Stimulated activated CD8-positive, alpha-beta memory T cell treated with anti-CD3 and anti-CD28 coated beads, Interleukin-12 subunit alpha, Interleukin-12 subunit beta, amount 100 ng/mL, for 4 hours (primary cell): ENCODE data around the gene STAT6.

ENCODE experiments used
- DNase-seq: peaks from one replicate; pipeline ENCODE4 v3.0.0-alpha.2; 2020; ENCODE audit warnings: low read depth

The STAT6 gene

DNA sequence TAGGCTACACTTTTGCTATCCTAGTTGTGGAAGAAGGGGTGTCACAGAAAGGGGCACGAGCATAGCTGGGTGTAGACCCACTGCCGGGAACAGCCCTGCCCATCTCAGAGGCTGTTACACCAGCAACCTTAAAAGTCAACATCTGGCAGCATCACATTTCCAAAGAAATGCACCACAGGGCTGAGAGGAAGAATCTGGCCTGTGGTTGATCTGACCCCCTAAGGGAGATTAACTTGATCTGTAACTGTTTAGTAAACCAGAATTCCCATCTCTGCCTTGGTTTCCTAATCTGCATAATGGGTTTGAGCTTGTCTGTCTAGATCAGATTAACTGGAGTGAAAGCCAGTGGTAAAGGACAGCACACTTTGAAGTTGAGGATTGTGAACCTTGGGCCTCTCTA, 34.9 kb upstream of the STAT6 start:
- DNase-seq, result no peak

DNA sequence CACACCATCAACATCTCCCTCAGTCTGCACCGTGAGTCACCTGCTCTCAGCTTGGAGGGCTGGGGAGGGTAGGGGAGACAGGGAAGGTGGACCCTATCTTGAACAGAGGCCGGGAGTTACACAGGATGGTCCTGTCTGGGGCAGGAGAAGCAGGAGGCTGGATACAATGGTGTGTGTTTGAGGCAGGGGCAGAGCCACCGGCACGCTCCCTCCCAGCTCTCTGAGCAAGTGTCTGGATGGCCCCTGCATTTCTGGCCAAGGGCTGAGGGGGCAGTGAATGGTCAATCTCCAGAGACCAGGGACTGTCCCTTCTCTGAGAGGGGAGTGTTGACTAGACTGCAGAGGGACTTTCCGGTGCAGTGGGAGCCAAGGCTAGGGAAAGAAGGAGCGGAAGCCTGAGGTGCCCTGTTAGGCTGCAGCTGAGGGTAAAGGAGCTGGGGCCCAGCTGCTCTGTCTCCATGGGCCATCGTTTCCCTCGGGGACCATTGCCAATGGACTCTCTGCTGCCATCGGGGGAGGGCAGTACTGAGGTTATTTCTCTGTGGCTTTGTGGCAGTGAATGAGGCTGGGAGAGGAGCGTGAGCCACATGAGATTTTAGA, 34.4 kb upstream of the STAT6 start:
- no peak for DNase-seq

DNA sequence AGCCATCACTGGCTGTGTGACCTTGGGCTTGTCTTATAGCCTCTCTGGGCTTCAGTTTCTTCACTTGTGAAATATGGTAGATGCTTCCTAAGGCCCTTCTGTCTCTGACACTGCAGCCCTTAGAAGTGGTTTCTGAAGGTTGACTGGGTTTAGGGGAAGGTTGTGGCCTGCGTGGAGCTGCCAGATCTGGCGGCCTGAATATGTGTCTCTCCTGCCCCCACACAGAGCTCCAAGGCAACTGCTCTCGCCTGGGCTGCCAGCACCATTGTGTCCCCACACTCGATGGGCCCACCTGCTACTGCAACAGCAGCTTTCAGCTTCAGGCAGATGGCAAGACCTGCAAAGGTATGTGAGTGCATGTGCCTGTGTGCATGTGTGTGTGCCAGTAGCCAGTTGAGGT, 32.3 kb upstream of the STAT6 start:
- no peak for DNase-seq

DNA sequence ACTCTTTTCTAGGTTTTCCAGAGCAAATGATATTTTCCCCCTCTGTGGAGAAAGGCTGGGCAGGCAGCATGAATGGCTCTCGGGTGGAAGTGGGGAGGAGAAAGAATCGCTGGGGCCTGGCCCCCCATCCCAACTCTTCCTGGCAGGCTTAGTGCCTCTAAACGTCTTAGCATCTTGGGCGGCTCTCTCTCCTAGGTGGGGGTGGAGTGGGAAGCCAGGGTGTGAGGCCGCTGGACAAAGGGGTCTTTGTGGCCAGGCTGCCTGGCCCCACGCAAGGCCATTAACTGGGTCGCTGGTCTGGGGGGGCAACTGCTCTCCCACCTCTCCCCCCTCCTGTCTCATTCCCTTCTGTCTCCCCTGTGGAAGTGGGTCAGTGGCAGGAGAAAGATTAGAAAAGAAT, 31.6 kb upstream of the STAT6 start:
- DNase-seq, result no peak

DNA sequence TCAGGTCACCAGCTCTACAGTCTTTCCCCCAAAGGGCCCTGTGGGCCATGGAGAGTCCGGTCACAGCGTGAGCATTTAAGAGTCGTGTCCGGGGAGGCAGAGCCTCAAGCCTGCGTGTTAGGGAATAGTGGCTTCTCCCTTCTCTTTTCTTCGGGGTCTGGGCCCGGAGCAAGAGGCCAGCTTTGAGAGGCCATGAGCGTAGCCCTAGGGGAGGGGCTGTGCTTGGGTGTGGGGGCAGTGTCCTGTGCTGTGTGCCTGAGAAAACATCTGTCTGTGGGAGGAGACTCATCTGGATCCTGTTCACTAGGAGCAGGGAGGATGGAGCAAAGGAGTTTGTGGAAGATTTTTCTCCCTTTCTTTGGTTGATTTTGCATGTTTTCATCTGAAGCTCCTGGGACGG, 31.0 kb upstream of the STAT6 start:
- no peak for DNase-seq

DNA sequence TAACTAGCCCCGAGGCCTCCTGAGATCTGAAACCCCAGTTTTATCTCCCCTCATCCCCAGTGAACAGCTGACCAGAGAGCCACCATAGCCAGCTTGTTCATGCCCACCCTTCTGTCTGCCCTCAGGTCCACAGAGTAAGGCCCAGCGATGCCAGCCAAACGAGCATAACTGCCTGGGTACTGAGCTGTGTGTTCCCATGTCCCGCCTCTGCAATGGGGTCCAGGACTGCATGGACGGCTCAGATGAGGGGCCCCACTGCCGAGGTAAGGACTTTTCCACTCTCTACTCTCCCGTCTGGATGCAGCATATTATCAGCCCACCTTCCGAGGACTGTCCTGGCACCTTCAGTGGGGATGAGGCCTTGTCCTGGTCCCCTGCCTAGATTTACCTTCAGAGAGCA, 30.1 kb upstream of the STAT6 start:
- DNase-seq, result no peak

DNA sequence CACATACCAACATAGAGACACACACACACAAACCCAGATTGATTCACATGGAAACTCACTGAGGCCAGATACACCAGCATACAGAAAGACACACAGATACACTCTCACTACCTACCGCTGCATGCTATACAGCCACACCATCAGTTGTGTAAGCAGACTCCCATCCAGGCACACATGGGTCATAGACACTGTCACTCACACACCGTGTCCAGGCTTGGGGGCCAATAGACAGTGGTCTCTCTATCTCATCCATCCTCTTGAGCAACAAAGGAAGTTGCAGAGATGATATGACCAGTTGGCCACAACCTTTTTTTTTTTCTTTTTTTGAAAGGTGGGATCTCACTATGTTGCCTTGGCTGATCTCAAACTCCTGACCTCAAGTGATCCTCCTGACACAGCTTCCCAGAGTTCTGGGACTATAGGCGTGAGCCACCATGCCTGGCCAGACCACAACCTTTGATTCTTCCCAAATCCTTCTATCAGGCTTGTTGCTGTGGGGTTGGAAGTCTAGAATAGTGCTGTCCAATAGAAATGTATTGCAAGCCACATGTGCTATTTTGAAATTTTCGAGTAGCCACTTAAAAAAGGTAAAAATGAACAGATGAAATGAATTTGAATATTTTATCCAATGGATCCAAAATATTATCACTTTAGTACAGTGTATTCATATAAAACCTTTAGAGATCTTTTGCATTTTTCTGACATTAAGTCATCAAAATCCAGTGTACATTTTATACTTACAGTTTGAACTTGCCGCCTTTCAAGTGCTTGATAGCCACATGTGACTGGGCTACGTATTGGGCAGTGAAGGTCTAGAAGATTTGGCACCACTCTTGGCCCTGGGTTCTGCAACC, 28.9 kb upstream of the STAT6 start:
- no peak for DNase-seq

DNA sequence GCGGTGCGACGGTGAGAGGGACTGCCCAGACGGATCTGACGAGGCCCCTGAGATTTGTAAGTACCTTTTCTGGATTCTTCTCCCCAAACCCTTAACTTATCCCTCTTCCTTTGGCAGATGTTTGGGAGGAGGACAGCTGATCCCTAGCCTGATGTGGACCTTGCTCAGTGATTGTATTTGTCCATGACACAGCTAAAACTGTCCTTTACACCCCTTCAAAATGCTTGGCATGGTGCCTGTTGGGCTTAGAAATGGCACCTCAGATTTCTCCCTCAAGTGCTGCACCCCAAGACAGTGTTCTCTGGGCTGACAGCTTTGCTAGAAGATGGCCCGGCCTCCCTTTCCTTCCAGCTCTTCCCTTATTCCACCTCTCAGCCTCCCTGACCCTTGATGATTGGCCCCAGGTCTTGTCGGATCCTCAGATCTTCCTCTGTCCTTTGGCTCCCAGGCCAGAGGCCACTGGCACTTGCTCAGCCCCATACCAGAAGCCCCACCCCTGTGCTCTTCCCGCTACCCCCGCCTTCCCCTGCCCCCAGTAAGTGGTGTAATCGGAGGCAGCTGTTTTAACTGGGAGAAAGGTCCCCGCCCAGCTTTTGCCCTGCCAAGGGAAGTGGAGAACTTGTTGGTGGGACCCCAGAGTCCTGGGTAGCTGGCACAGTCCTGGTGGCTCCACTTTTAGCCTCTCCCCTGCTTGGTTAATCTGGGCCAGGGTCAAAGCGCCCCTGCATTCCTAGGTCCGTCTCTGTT, 27.5 kb upstream of the STAT6 start:
- DNase-seq, result no peak

DNA sequence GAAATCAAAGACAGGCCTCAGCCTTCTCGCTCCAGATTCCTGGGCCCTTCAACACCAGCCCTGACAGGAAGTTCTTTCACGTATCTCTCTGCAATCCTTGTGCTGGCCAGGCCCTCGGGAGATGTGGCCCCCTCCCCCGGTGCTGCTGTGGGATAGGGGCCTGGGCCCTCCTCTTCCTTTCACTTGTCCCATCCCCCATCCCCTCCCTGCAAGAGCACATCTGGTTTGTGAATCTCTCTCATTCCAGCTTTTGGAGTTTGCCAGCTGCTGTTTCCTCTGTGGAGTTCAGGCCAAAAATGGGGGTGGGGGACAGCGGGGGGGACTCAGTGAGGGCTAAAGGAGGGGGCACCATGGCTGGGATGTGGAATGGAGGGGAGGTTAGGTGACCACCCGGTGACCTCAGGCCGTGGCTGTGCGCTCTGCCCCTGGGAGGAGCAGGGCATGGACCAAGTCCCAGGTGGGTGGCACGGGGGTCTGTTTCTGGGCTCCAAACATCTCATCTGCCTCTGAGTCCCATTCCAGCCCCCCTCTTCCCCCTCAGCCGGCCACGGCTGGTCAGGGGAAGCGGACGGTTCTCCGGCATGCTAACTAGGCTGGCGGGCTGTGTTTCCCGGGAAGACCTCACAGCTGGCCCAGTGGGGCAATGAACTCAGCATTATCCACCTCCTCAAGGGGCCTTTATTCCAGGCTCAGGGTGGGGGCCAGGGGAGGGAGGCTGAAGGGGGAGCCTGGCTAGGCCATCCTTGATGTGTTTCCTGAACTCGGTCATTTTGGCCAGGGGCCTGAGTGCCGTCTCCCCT, 24.6 kb upstream of the STAT6 start:
- DNase-seq, result no peak

DNA sequence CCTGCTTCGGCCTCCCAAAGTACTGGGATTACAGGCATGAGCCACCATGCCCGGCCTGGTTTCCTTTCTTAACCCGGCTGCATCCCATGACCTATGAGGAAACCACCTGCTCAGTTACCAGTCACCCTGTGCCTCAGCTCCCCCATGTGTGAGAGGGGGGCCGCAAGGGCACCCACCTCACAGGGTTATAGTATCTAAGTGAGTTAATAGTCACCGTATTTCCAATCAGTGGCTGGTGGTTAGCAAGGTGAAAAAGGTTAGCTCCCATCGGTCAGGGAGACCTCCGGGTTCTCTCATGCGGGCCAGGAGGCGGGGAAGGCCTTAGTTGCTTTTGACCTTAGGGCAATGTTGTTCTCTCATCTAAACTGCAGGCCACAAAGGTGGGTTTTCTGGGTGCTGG, 23.8 kb upstream of the STAT6 start:
- DNase-seq, result no peak

DNA sequence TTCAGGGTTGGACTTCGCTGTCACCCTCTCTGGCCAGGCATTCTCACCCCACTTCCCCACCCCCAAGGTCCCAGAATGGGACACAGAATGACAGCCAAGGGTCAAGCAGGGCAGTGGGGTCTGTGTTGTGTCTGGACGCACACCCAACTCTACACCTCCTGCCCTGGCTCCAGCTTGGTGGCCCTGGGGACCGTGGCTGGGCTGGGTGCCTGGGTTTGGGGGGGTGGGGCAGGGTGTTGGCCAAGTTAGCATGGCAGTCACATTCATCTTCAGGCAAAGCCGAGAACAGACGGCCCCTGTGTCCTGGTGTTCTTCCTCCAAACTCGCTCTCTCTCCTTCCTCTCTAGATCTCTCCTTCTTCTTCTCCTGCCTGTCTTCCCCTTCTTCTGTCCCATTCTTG, 22.8 kb upstream of the STAT6 start:
- no peak for DNase-seq

DNA sequence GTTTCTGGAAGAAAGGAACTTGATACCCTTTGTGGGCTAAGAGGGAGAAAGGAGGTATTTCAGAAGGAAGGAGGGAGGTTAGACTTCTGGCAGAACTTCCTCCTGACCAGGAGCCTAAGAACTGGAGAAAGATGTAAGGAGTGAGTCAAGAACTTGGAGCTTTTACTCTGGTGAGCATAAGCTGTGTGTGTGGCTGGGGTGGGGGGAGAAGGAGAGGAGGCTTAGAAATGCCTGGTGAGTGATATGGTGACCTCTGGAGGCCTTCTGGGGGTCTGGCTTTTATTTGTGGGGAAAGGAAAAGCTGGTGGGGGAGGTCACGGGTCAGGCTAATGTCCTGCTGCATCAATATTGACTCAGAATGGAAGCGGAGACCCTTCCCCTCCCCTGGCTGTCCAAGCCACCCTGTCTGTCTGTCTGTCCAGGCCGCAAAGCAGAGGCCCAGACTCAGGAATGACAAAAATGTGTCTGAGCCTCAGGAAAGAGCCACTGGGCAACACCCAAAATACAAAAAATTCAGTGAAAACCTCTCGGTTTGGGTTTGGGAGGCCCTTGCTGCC, 21.9 kb upstream of the STAT6 start:
- DNase-seq, result no peak

DNA sequence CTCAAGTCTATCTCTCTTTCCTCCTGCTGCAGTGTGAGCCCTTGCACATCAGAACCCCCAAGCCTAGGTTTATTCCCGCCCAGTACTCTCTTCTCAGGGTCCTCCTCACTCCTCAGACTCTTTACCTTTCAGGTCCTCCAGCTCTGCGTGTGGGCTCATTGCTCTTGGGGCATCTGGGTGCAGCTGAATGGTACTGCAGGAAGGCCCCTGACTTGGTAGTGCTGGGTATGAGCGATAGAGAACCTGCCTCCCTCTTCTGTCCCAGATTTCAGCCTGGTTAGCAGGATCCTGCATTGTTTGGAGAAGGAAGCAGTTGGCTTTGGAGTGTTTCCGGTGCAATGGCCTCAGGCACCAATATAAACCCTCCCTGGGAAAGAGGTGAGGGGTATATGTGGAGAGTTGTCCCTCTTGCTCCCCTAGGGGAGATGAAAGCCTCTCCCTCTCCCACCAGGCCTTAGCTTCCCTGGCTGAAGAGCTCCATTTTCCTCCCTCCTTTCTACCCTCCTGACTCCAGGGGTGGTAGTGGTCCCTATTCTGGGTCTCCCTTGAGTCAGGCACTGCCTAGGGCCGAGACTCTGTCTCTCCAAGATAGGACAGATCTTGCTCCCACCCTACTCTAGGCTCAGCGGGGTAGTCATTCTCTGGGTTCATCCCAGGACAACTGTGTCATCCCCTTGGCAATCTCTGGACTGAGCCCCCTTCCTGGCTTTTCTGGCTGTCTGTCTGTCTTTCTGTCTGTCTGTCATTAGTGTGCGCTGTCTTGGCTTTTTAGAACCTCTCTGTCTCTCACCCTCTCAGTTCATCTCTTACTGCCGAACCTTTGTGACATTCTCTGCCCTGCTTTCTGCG, 21.0 kb upstream of the STAT6 start:
- no peak for DNase-seq

DNA sequence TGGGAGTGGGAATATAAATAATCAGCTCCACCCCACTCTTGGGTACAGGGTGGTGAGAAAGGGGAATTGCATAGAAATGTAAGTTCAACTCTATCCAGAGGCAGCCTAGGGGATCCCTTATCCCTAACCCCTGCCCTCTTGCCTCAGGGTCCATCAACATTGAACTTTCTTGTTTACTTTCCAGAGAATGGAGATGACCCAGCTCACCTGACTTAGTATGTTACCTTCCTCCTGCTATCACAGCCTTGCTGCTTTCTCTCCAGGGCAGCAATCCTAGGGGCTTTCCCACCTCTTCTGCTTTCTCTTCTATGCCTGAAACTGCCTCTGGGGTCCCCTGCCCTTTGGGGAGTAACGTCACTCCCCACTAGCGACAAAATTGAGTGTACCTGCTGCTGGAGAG, 19.8 kb upstream of the STAT6 start:
- DNase-seq, result no peak

DNA sequence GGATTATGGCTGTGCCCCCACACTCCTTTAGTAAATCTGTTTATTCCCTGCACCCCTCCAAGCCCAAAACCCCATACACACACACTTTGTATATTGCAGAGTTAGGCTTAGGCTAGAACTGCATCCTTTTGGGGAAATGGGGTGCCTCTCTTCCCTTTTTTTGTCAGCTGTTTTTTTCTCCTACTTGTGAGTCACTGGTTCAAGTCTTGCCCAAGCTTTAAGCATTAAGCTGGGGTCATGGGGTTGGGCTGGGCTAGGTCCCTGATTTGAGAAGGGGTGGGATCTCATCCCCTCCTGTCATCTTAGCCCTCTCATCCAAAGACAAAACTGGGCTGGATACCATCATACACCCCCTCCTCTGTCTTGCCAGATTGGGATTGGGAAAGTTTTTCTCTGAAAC, 18.7 kb upstream of the STAT6 start:
- DNase-seq, result no peak

DNA sequence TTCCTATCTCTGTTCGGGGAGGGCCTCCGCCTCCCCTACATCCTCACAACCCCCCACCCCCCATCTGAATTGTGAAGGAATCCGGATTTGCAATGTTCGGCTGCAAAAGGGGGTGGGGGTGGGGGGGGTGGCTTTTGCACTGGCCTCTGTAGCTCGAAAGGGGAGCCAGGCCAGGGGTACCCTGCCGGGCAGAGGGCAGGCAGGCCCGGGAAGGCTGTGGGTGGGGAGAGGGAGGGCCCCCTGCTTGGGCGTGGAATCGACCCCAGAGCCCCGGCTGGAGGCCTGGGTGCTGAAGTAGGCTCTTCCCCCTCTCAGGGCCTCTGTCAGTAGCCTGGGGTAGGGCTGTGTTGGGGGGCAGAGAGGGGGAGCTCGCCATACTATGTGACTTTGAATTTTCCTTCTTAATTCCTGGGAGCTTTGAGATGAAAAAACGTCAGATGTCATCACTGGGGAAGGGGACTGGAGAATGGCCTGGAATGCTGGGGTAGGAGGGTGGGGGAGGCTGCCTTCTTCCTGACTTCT, 18.2 kb upstream of the STAT6 start:
- DNase-seq, result no peak

DNA sequence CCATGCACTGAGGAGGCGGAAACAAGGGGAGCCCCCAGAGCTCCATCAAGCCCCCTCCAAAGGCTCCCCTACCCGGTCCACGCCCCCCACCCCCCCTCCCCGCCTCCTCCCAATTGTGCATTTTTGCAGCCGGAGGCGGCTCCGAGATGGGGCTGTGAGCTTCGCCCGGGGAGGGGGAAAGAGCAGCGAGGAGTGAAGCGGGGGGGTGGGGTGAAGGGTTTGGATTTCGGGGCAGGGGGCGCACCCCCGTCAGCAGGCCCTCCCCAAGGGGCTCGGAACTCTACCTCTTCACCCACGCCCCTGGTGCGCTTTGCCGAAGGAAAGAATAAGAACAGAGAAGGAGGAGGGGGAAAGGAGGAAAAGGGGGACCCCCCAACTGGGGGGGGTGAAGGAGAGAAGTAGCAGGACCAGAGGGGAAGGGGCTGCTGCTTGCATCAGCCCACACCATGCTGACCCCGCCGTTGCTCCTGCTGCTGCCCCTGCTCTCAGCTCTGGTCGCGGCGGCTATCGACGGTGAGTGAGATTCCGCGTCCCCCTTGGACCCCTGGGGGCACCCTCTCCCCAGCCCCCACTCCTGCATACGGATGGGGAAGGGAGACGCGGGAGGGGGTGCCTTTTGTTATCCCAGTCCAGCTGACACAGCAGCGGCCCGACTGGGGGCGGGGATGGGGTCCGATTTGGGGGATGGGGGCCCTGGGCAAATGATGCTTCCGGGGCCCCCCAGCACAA, 17.5 kb upstream of the STAT6 start:
- no peak for DNase-seq

DNA sequence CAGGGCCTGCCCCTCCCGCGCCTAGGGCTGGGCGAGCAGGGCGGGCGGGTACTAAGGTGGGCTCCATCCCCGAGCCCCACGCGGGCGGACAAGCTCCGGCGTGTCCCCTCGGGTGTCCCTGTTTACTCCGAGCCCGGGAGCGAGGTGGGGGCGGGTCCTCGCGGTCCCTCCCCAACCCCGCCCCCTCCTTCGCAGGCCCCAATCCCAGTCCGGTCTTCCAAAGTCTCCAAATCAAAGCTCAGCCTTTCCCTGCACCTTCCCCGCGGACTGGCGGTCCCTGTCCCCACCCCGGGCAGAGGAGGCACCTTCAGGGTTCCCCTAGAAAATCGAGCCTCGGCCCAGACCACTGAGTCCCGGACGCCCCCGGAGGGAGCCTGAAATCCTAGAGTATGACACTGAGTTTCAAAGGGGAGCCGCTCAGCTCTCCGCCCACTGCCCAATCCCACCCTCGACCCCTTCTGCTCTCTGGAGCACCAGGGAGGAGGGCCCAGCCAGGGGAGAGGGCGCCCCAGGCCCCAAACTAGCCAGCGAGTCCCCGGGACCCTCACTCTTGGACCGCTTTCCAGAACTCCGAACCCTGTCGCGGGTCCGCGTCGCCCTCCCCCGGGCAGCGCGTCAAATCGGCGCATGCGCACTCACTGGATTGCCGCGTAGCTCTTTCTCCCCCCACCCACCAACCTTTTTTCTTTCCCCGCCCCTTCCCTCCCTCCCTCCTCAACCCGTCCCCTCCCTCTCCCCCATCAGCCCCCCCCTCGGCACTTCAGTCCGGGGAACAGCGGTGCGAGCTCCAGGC, 16.8 kb upstream of the STAT6 start, which contains the start of gene LRP1:
Gene LRP1 (plus strand): TSS at position 758 of the 793 bp plus-strand sequence. CDS start 482 bp downstream, outside the sequence.
- DNase-seq, result peak; percentile 66

DNA sequence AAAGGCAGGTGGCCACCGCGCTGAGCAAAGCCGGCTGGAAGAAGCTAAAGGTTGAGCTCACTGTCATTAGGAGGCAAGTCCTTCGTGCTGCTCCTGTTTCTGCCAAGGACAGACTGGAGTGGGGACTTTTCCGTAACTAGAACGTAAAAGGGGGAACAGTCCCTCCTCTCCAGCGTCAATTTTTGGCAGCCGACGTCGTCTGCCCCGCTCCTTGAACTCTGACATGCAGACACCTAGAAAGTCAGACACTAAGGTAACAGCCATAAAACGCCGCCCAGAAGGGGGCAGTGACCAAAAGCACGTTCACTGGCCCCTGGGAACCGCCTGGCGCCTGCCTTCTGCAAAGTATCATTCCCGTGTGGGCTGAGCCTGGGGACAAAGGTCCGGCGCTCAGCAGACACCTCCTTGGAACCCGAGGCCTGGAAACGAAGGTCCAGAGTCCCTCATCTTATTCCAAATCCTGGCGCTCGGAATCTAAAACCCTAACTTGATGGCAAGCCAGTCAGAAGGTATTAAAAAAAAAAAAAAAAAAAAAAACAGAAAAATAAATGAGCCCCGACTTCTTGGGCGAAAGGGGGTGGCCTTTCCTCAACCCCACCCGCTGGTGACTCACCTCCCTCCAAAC, 16.1 kb upstream of the STAT6 start:
- peak; percentile 61 for DNase-seq
